Fibroblast of skin of abdomen (primary cell): ENCODE data around the gene PLEKHN1.

Source experiments
- DNase-seq: peaks from one replicate; pipeline ENCODE4 v3.0.0-alpha.2; 2013

Gene PLEKHN1

DNA sequence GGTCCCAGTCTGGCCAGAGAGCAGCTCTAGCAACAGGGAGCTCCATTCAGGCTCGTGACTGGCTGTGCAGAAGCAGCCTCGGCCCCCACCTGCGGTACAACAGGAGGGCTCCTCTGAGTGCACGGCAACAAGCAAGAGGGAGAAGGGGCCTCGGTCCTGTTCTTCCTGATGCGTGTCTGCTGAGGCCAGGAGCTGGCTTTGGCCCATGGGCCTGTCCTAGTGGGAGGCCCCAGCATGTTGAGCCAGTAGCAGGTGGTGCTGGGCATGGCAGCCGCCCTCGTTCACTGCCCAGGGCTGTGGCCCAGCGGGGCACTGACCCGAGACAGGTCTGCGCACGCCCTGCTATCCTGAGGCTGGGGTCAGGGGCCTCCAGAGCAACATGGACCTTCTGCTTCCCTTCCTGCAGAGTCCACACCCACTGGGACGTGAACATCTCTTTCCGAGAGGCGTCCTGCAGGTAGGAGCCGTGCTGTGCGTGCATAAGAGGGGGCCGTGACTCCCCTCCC is 35.6 kb upstream of the PLEKHN1 start:
- DNase-seq: no peak

DNA sequence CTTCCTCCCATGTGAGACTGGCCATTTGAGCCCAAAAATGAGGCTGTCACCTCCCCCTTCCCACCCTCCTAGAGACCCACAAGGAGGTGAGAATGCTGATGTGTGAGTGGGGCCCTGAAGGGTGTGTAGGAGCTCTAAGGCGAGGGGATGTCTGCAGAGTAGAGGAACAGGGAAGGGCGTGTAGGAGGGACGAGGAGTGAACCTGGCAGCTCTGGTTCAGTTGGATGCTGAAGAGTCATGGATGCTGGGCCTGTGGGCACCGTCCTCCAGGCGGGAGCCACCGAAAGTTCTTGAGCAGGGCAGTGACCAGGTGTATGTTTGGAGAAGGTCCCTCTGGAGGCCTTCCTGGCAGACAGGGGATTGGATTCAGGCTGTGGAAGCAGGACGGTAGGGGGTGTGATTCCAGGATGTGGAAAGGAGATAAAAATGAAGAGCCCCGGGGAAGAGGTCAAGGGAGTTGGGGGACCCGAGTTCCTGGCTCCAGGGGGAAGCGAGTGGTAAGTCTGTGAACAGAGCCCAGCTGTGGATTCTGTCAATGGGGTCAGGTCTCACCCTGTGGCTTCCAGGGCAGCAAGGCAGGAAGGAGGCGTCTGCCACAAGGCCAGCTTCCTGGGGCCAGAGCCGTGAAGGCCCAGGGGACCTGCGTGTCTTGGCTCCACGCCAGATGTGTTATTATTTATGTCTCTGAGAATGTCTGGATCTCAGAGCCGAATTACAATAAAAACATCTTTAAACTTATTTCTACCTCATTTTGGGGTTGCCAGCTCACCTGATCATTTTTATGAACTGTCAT is 34.7 kb upstream of the PLEKHN1 start:
- no peak for DNase-seq

DNA sequence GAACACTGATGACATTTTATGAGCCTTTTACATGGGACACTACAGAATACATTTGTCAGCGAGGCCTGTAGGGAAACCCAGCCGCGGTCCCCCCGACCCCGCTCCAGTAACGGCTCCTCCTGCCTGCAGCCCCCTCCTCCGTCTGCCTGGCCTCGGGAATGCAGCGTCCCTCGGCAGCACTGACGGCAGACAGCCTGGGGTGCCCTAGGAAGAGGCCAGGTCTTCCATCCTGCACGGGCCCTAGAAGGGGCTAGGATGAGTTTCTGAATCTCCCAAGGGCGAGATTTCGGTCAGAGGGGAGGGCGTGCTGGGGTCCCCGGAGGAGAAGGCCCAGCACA is 34.1 kb upstream of the PLEKHN1 start:
- no peak for DNase-seq

DNA sequence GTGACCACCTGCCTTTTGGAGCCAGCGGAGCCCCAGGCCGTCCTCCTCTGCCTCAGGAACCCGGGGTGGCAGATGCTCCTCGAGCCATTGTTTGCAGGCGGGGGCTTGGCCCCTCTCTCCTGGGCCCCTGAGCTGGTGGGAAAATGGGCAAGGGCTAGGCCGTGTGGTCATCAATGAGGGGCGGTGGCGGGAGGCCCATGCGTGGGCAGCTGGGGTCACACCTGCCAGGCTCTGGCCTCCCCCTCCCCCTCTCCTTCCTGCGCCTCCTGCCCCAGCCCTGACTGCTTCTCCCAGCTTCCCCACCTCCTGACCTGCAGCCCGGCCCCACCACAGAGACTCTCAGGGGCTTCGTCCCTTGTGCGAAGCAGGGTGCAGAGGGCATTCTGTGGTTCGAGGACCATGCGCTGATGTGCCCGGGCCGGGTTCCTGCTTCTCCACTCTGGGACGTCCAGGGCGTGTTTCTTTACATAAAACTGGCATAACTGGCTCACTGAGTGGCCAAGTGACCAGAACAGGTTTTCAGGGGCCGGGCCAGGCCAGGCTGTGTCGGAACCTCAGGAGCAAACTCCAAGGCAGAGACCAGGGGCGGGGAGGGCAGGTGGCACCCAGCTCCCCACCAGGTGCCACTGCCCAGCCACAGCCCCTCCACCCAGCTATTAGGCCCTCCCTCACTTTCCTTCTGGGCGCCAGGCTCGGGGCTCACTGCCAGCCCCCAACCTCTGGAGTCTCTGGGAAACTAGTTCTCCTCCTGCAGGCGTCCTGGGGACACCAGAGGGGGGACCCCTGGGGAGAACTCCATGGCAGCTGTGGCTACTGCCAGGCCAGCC is 33.3 kb upstream of the PLEKHN1 start:
- DNase-seq: no peak

DNA sequence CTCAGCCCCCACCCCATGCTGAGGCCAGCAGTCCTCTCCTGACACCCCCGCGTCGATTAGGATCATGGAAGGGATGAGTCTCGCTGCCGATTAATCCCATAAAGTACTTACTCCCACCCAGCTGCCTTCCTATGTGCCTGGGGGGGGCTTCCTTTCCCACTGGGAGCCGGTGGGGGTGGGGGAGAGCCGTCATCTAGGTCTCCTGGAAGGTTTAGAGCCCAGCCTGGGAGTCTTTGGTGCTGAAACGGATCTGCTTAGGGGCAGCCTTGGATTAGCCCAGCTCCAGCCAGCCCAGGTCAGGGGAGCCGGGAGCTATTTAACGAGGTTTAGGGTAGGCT is 32.7 kb upstream of the PLEKHN1 start:
- DNase-seq: no peak

DNA sequence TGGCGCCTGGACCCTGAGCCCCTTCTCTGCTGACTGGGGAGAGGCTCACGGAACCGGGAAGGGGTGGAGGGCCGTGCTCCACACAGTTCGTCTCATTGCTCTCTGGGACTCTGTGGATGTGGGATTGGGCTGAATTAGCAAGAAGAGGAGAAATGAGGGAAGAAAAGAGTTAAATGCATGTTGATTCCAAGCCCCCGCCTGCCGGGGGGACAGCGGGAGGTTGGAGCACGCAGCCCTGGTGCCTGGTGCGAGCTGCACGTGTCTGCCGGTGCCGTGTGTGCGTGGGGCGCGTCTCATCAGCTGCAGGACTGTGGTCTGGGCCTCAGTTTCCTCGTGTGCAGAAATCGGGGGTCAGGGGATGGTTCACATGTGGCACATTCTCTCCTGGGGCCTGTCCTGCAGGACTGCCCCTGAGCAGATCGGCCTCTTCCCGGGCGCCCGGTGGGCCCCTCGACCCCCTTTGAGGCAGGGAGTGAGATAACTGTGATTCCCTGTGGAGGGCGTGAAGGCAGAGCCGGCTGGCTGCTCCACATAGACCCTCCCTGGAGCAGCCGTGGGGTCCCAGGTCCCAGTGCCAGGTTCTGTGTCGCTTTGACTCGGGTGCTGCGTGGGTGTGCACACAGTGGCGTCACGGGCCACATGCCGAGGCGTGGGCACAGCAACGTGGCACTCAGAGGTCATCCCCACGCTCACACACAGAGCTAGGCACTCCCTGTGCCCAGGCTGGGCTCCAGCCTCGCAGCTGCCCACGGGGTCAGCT is 31.1 kb upstream of the PLEKHN1 start:
- no peak for DNase-seq

DNA sequence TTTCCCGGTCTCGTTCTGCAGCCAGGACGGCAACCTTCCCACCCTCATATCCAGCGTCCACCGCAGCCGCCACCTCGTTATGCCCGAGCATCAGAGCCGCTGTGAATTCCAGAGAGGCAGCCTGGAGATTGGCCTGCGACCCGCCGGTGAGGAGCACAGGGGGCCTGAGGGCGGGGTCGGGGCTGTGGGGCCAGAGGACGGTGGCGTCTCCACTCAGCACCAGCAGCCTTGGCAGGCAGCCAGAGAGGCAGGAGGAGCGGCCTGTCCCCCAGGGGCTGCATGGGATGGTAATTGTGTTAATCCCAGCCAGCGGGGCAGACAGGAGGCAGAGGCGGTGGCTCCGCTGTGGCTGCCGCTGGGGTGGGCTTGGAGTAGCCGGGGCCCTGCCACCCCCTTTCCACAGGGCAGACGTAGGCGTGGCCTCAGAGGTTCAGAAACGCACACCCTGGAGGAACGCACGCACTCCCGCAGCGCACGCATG is 30.5 kb upstream of the PLEKHN1 start:
- peak; percentile 39 for DNase-seq

DNA sequence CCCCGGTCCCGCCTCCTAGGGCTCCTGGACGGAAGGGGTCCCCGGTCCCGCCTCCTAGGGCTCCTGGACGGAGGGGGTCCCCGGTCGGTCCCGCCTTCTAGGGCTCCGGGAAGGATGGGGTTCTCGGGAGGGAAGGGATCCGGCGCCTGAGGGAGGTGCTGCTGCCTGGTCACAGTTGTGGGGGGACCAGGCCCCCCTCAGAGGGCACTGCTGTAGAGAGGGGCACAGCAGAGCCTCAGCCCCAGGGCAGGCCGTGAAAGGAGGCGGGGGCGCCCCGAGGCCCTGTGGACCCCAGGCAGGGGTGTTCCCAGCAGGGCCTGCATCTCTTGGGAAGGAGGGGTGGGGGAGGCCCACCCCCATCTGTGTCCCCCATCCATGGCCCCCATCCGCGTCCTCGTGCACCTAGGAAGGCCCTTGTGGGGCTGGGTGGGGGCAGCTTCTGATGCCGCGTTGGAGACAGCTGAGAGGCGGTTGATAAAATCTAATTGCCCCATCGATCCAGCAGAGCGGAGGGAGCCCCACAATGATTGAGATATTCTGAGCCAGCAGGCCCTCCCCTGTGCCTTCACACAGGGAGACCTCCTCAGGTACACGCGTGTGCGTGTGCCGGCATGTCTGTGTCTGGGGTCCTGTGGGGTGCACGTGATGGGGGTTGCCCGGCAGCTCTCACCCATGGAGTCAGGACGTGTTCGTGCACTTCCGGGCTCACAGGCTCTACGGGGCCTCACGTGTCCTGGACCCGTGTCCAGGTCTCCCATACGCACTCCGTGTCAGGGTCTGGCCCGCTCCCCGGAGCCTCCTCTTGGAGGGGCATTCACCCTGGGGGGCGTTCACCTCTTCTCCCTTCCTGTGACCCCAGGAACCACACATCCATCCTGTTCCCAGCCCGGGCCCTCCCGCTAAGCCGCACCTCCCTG is 29.7 kb upstream of the PLEKHN1 start:
- no peak for DNase-seq

DNA sequence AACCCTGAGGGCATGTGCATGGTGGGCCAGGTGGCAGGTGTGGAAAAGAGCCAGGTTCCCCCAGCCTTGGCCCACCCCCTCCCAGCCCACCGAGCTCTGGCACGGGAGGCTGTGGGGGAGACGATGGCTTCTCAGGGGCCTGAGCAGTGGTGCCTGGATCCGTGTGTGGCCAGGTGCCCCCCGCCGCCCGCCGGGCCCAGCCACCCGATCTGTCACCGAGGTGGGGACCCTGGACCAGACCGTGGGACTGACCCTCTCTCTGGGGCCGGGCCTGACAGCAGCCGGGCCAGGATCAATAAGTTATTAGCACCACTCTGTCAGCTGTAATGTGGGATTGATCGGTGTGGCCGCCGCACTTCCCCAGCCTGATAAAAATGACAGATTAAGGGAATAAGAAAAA is 28.8 kb upstream of the PLEKHN1 start:
- no peak for DNase-seq

DNA sequence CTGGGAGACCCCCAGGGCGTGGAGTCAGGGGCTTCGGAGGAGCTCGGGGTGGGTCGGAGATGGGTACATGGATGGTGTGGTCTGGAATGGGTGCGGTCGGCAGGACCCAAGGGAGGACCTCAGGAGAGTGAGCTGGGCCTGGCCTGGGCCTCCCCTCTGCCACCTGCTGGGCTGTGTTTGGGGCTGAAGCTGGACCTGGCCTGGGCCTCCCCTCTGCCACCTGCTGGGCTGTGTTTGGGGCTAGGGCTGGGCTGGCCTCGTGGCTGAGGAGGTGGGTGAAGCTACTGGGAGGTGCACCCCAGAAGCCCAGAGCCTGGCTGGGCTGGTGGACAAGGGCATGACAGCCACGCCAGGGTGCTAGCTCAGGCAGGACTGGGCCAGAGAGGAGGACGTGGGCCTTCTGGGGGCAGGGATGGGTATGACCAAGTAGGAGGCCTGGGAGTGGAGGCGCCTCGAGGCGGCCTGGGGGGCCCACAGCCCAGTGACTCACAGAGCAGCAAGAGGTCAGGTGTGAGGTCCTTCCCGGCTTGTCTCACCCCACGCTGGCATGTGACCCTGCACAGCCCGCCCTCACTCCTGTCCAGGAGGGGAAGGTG is 28.1 kb upstream of the PLEKHN1 start:
- DNase-seq: no peak

DNA sequence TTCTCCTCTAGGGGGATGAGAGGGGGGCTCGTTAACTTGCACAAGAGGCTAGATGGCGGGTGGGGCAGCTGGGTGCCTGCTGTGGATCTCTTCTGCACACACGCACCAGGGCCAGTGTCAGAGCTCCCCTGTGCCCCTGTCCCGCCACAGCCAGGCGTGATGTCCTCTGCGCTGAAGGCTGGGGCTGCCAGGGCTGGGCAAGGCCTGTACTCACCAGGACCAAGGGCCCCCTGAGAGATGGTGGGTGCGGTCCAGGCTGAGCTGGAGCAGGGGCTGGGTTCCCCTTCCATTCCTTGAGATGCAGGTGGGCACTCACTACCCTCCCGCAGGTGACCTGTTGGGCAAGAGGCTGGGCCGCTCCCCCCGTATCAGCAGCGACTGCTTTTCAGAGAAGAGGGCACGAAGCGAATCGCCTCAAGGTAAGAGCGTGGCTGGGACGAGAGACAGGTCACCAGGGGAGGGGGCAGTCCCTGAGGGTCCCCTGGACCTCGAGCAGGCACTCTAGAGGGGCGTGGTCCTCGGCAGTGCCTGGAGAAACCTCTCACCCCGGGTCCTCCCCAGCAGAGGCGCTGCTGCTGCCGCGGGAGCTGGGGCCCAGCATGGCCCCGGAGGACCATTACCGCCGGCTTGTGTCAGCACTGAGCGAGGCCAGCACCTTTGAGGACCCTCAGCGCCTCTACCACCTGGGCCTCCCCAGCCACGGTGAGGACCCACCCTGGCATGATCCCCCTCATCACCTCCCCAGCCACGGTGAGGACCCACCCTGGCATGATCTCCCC is 27.4 kb upstream of the PLEKHN1 start:
- no peak for DNase-seq

DNA sequence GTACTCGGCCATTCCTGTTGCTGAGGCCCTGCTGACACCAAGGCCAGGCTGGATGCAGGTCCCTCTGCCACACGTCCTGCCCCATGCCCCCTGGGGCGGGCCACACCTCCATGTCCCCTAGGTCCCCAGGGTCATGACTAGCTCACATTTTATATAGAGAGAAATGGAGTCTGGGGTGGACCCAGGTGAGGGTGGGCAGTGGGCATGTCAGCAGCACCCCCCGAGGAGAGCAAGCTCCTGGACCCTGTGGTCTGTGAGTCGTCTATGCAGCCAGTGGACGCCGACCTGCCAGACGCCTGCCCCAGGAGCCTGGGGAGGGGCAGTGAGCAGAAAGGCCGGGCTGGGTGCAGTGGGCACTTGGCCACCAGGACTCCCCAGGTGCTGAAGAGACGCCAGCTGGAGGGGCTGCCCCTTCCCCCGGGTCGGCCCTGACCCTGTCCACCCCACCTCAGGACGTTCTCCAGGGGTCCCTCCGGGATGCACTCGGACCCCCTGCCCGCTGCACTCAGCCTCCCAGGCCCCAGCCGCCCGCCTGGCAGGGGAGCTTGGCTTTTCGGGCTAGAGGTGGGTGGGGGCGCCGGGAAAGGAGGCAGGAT is 26.7 kb upstream of the PLEKHN1 start:
- DNase-seq: no peak

DNA sequence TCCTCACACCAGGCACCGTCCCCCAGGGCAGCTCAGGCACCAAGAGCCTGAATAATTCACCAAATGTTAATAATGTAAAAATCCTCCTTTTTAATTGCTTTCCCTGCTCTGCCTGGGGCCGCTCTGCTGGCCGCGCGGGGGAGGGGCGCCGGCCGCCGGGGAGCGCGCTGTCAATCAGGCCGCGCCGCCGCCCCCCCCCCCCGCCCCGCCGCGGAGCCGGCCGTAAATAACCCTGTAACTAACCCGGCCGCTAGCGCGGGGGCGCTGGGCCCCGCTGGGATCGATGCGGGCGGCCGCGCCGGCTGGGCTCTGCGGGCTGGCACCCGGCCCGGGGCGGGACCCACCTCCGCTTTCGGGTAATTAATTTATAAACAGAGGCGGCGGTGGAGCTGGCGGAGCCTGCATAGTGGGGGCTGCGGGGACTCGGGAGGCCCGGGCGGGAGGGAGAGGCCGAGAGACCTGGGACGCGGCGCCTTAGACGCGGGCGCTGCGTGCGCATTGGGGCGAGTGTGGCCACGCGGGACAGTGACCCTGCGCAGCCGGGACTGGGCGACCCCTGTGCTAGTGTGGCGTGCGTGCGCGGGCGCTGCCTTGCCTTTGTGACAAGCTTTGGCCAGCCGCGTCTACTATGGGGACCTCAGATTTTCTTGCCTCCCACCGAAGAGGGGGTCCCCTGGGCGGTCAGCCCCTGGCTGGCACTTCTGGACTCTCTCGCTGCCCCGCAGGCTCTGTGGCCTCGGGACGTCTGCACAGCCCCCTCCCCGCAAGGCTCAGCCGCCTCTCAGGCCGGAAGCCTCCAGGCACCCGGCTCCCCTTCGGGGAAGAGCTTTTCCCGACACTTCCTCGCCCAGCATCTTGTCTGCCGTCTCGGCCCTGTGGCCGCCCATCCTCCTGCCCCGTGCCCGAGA is 25.9 kb upstream of the PLEKHN1 start:
- DNase-seq: peak; percentile 90

DNA sequence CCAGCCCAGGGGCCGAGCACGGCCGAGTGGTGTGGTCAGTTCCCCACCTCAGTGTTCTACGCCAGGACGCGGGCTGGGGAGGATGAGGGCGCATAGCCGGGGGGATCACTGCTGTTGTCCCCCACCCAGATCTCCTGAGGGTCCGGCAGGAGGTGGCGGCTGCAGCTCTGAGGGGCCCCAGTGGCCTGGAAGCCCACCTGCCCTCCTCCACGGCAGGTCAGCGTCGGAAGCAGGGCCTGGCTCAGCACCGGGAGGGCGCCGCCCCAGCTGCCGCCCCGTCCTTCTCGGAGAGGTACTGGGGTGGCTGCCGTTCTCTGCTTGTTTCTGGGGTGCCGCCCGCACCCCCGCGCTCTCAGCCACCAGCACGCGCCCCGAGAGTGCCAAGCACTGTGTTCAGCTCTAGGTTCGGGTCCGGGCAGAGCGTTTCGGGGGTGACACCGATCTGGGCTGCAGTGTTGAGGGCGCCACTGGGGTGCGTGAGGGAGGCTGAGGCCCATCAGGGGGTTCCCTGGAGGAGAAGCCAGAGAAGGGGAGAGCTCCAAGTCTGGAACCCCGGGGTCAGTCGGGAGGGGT is 25.2 kb upstream of the PLEKHN1 start:
- DNase-seq: no peak

DNA sequence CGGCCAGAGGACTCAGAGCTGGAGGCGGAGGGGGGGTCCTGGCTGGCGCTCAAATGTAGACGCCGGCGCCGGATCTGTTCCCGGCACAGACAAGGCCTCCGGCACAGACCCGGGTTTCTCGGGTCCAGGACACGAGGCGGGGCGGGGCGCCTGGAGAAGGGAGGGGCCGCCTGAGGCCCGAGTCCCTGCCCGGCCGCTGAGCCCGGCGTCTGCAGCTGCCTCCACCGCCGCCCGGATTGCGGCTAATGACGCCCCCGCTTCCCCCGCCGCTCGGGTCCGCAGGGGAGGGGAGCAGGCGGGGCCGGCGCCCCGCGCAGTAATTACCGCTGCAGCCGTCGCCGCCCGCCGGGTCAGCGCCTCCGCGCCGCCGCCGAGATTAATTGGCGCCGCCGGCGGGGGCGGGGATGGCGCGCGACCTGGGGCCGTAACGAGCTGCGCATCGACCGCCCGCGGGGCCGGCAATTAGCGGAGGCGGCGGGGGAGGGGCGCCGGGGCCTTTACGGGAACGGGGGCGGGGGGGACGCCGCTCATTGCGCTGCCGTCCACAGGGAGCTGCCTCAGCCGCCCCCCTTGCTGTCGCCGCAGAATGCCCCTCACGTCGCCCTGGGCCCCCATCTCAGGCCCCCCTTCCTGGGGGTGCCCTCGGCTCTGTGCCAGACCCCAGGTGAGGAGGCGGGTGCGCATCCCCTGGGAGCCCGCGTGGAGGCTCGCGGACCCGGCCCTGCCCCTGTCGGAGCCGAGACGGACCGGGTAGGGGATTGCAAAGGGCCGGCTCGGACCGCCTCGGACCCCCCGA is 24.5 kb upstream of the PLEKHN1 start:
- DNase-seq: peak; percentile 95

DNA sequence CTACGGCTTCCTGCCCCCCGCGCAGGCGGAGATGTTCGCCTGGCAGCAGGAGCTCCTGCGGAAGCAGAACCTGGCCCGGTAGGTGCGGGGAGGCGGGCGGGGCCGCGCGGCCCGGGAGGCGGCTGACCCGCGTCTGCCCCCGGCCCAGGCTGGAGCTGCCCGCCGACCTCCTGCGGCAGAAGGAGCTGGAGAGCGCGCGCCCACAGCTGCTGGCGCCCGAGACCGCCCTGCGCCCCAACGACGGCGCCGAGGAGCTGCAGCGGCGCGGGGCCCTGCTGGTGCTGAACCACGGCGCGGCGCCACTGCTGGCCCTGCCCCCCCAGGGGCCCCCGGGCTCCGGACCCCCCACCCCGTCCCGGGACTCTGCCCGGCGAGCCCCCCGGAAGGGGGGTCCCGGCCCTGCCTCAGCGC is 23.9 kb upstream of the PLEKHN1 start:
- no peak for DNase-seq

DNA sequence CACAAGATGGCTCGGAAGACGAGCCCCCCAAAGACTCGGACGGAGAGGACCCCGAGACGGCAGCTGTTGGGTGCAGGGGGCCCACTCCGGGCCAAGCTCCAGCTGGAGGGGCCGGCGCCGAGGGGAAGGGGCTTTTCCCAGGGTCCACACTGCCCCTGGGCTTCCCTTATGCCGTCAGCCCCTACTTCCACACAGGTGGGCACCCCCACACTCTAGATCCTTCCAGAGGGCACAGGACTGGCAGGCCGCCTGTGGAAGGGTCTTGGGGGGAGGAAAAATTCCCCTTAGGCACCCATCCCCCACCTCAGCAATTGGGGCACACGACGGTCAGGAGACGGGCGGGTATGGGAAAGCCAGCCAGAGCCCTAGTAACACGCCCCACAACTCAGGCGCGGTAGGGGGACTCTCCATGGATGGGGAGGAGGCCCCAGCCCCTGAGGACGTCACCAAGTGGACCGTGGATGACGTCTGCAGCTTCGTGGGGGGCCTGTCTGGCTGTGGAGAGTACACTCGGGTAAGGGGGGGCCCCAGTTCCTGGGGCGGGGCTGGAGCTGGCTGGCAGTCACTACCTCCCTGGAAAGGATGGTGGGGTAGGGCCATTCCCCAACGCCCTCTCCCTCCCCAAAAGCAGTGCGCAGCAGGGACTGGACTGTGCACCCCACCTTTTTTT is 23.3 kb upstream of the PLEKHN1 start:
- DNase-seq: peak; percentile 88
